ENCODE measurements around the gene ZNF668.

GRCh38 chr16:31023627-31024226 lies 50.3 kb downstream of the ZNF668 start:
- no peak for TF ChIP-seq PATZ1 (CRISPR knock-in tag; IDR thresholded peaks at IDR 0.05; ENCODE audit: borderline replicate concordance)
- TF ChIP-seq RARB (CRISPR knock-in tag; IDR thresholded peaks at IDR 0.05): no peak
- TF ChIP-seq ZFP30 (CRISPR knock-in tag; IDR thresholded peaks at IDR 0.05): no peak
- no peak for TF ChIP-seq OSR1 (CRISPR knock-in tag; IDR thresholded peaks at IDR 0.05)
- no peak for TF ChIP-seq TSHZ2 (CRISPR knock-in tag; IDR thresholded peaks at IDR 0.05)
- no peak for TF ChIP-seq TCF4 (CRISPR knock-in tag; IDR thresholded peaks at IDR 0.05; ENCODE audit: borderline replicate concordance)
- TF ChIP-seq CREB5 (CRISPR knock-in tag; IDR thresholded peaks at IDR 0.05; ENCODE audit: low read depth): no peak
- TF ChIP-seq ZNF8 (CRISPR knock-in tag; IDR thresholded peaks at IDR 0.05): no peak
- TF ChIP-seq PPARA (CRISPR knock-in tag; IDR thresholded peaks at IDR 0.05; ENCODE audit: borderline replicate concordance): no peak
- TF ChIP-seq BACH2 (CRISPR knock-in tag; IDR thresholded peaks at IDR 0.05; ENCODE audit: borderline replicate concordance): no peak
